ENCODE data around the gene AUNIP. TPM values are rescaled to one million over a fixed set of nuclear protein-coding genes. Genes with fewer than 3 reads are reported as not detected.

AUNIP gene
- 7.2 and 11.6 TPM in 2 replicates for total RNA-seq (2014; rRNA removed; shearing (Covaris generic); ENCODE audit: low replicate concordance)

GRCh38 chr1:25858906-25859789 lies at the start of gene AUNIP:
TSS of gene AUNIP (minus strand) at chr1:25859457. CDS start at chr1:25859357, 100 bp downstream.
- peak within 1 kb of the TSS; percentile 76 for H3K9ac ChIP-seq (ENCODE audit: low read length)
- H3K4me1 ChIP-seq (ENCODE audit: low read length): peaks cover 28% of the 10 kb centered on the region
- H3K9me3 ChIP-seq (ENCODE audit: low read length): no peaks in the 10 kb centered on the region
- H3K79me2 ChIP-seq (ENCODE audit: low read length): peaks cover 45% of the 10 kb centered on the region
- H3K4me2 ChIP-seq (ENCODE audit: low read depth, low read length, poor library complexity, severe bottlenecking): peak within 1 kb of the TSS; percentile 73
- H3K36me3 ChIP-seq (ENCODE audit: insufficient read depth, low read length): no peaks in the 10 kb centered on the region
- no peaks in the 10 kb centered on the region for H3K9me2 ChIP-seq (replicated peaks; ENCODE audit: insufficient read depth, low read length)
- peak within 1 kb of the TSS; percentile 17; the same call in 1 of the 2 replicates for H3K27ac ChIP-seq (ENCODE audit: low read length)
- no peaks in the 10 kb centered on the region for H4K20me1 ChIP-seq (ENCODE audit: insufficient read depth, low read depth, low read length)
- DNase-seq: peak; percentile 95
- H3K4me3 ChIP-seq (ENCODE audit: low read length): peak within 1 kb of the TSS; percentile 74
- H3K27me3 ChIP-seq (ENCODE audit: low read length): no peaks in the 10 kb centered on the region
- peak within 1 kb of the TSS; percentile 69 for H2AFZ ChIP-seq (ENCODE audit: low read length)

DNA sequence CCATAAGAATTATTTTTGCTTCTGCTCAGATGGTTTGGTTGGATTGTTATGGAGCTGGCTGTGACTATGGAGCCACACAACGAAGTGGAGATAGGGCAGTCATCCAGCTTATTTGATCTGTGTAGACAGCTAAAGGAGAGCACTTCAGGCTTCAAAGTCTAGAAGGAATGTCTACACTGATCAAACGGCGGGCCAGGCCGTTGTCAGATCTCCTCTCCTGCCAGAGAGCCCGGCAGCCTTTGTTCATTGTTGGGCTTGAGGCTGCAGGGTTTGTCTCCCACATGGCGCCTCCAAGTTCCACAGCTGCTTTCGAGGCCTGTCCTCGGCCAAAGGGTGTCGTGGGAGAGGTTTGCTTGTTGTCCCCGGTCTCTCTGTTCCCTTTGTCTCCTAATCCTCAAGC lies 49.8 kb upstream of the AUNIP start:
- no peak overlapping the region for H3K9ac ChIP-seq (ENCODE audit: low read length)
- peaks cover under 1% of the 10 kb centered on the region; the same call in 1 of the 2 replicates for H3K36me3 ChIP-seq (ENCODE audit: insufficient read depth, low read length)
- no peak overlapping the region for H3K27ac ChIP-seq (ENCODE audit: low read length)
- peaks cover 13% of the 10 kb centered on the region for H3K79me2 ChIP-seq (ENCODE audit: low read length)
- DNase-seq: no peak
- no peaks in the 10 kb centered on the region for H3K9me2 ChIP-seq (replicated peaks; ENCODE audit: insufficient read depth, low read length)
- no peak overlapping the region for H3K4me3 ChIP-seq (ENCODE audit: low read length)
- H3K27me3 ChIP-seq (ENCODE audit: low read length): no peaks in the 10 kb centered on the region
- peaks cover 6% of the 10 kb centered on the region for H3K4me1 ChIP-seq (ENCODE audit: low read length)
- H3K9me3 ChIP-seq (ENCODE audit: low read length): no peaks in the 10 kb centered on the region
- H4K20me1 ChIP-seq (ENCODE audit: insufficient read depth, low read depth, low read length): no peaks in the 10 kb centered on the region
- H2AFZ ChIP-seq (ENCODE audit: low read length): no peak overlapping the region
- no peak overlapping the region for H3K4me2 ChIP-seq (ENCODE audit: low read depth, low read length, poor library complexity, severe bottlenecking)

DNA sequence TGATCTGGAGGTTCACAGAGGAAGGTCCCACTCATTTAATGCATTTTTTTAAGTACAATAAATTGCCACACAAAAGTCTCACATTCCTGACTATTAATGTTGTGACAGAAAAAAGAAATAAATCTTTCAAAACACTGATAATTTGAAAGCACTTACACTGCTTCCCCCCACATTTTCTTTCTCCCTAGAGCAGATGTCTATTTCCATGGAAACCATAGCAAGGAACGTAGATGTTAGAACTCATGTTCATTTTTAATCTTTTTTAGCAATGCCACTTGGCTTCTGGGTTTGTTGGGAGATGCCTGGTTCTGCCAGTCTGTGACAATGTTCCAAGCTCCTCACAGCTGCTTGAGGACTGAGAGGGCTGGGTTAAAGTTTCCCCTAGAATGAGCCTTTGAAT lies 48.9 kb upstream of the AUNIP start:
- Histone ChIP-seq H3K4me3 (ENCODE audit: low read length) (no peak overlapping the region), H3K9ac (ENCODE audit: low read length) (no peak overlapping the region), H3K4me1 (ENCODE audit: low read length) (peaks cover 13% of the 10 kb centered on the region), H3K4me2 (ENCODE audit: low read depth, low read length, poor library complexity, severe bottlenecking) (no peak overlapping the region), H3K27ac (ENCODE audit: low read length) (no peak overlapping the region), H4K20me1 (ENCODE audit: insufficient read depth, low read depth, low read length) (no peaks in the 10 kb centered on the region), H3K9me2 (replicated peaks; ENCODE audit: insufficient read depth, low read length) (no peaks in the 10 kb centered on the region), H3K9me3 (ENCODE audit: low read length) (no peaks in the 10 kb centered on the region), H3K79me2 (ENCODE audit: low read length) (peaks cover 21% of the 10 kb centered on the region), H2AFZ (ENCODE audit: low read length) (no peak overlapping the region), H3K27me3 (ENCODE audit: low read length) (no peaks in the 10 kb centered on the region), H3K36me3 (ENCODE audit: insufficient read depth, low read length) (peaks cover 9% of the 10 kb centered on the region; the same call in 1 of the 2 replicates)
- DNase-seq: no peak

- H3K4me2 ChIP-seq (ENCODE audit: low read depth, low read length, poor library complexity, severe bottlenecking): no peak overlapping the region
- H3K36me3 ChIP-seq (ENCODE audit: insufficient read depth, low read length): peaks cover 14% of the 10 kb centered on the region
- H2AFZ ChIP-seq (ENCODE audit: low read length): no peak overlapping the region
- no peak overlapping the region for H3K4me3 ChIP-seq (ENCODE audit: low read length)
- H3K27ac ChIP-seq (ENCODE audit: low read length): no peak overlapping the region
- peaks cover 27% of the 10 kb centered on the region for H3K79me2 ChIP-seq (ENCODE audit: low read length)
- H3K9me2 ChIP-seq (replicated peaks; ENCODE audit: insufficient read depth, low read length): no peaks in the 10 kb centered on the region
- H3K4me1 ChIP-seq (ENCODE audit: low read length): peaks cover 14% of the 10 kb centered on the region
- DNase-seq: no peak
- no peaks in the 10 kb centered on the region for H3K27me3 ChIP-seq (ENCODE audit: low read length)
- H3K9ac ChIP-seq (ENCODE audit: low read length): no peak overlapping the region
- no peaks in the 10 kb centered on the region for H3K9me3 ChIP-seq (ENCODE audit: low read length)
- H4K20me1 ChIP-seq (ENCODE audit: insufficient read depth, low read depth, low read length): no peaks in the 10 kb centered on the region
Measured at GRCh38 chr1:25907601-25908000, 48.3 kb upstream of the AUNIP start.

DNA sequence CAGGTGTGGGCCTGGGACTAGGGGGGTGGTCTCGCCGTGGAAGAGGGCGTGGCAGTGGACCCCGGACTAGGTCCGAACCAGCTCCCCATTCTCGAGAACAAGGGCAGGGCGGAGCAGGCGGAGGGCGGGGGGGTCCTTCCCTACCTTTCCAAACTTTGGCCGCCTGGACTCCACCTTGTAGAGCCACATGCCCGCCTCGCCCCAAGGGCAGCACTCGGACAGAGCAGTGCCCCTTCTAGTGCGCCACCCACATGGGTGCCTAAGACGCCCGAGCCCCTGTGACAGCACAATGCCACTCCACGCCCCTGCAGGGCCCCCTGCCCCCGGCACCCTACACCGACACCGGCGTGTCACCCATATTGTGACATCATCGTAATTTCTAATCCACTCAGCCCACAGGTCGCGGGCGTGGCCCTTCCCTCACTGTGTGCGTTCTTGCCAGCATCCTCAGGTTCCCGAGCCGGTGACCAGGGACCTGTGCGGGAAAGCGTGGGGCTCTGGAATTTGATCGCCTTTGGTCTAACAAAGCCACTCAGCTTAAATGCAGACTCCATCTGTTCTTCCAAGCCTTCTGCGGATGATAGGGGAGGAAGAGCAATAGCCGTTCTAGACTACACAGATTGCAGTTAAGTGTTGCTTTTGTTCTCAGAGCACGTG lies 47.5 kb upstream of the AUNIP start:
- peaks cover 23% of the 10 kb centered on the region for H3K36me3 ChIP-seq (ENCODE audit: insufficient read depth, low read length)
- peak overlapping the region; percentile 86; the same call in 1 of the 2 replicates for H3K4me3 ChIP-seq (ENCODE audit: low read length)
- H3K4me1 ChIP-seq (ENCODE audit: low read length): peaks cover 16% of the 10 kb centered on the region
- peaks cover 35% of the 10 kb centered on the region for H3K79me2 ChIP-seq (ENCODE audit: low read length)
- H2AFZ ChIP-seq (ENCODE audit: low read length): no peak overlapping the region
- H3K9me2 ChIP-seq (replicated peaks; ENCODE audit: insufficient read depth, low read length): no peaks in the 10 kb centered on the region
- DNase-seq: no peak
- H3K27me3 ChIP-seq (ENCODE audit: low read length): no peaks in the 10 kb centered on the region
- H3K4me2 ChIP-seq (ENCODE audit: low read depth, low read length, poor library complexity, severe bottlenecking): peak overlapping the region; percentile 98
- no peak overlapping the region for H3K27ac ChIP-seq (ENCODE audit: low read length)
- no peak overlapping the region for H3K9ac ChIP-seq (ENCODE audit: low read length)
- no peaks in the 10 kb centered on the region for H3K9me3 ChIP-seq (ENCODE audit: low read length)
- H4K20me1 ChIP-seq (ENCODE audit: insufficient read depth, low read depth, low read length): no peaks in the 10 kb centered on the region

GRCh38 chr1:25905680-25906643 lies 46.7 kb upstream of the AUNIP start, which contains the start of gene STMN1:
TSS of gene STMN1 (minus strand) at chr1:25906419. CDS start at chr1:25904676, 1,743 bp downstream.
- no peak within 1 kb of the TSS for H2AFZ ChIP-seq (ENCODE audit: low read length)
- peak; percentile 98 for DNase-seq
- H3K9ac ChIP-seq (ENCODE audit: low read length): peak within 1 kb of the TSS; percentile 79
- H3K27me3 ChIP-seq (ENCODE audit: low read length): no peaks in the 10 kb centered on the region
- no peaks in the 10 kb centered on the region for H4K20me1 ChIP-seq (ENCODE audit: insufficient read depth, low read depth, low read length)
- H3K9me2 ChIP-seq (replicated peaks; ENCODE audit: insufficient read depth, low read length): no peaks in the 10 kb centered on the region
- peaks cover 38% of the 10 kb centered on the region for H3K79me2 ChIP-seq (ENCODE audit: low read length)
- H3K27ac ChIP-seq (ENCODE audit: low read length): peak within 1 kb of the TSS; percentile 94
- H3K4me1 ChIP-seq (ENCODE audit: low read length): peaks cover 16% of the 10 kb centered on the region
- H3K4me3 ChIP-seq (ENCODE audit: low read length): peak within 1 kb of the TSS; percentile 86
- H3K9me3 ChIP-seq (ENCODE audit: low read length): no peaks in the 10 kb centered on the region
- peak within 1 kb of the TSS; percentile 98 for H3K4me2 ChIP-seq (ENCODE audit: low read depth, low read length, poor library complexity, severe bottlenecking)
- peaks cover 29% of the 10 kb centered on the region for H3K36me3 ChIP-seq (ENCODE audit: insufficient read depth, low read length)

DNA sequence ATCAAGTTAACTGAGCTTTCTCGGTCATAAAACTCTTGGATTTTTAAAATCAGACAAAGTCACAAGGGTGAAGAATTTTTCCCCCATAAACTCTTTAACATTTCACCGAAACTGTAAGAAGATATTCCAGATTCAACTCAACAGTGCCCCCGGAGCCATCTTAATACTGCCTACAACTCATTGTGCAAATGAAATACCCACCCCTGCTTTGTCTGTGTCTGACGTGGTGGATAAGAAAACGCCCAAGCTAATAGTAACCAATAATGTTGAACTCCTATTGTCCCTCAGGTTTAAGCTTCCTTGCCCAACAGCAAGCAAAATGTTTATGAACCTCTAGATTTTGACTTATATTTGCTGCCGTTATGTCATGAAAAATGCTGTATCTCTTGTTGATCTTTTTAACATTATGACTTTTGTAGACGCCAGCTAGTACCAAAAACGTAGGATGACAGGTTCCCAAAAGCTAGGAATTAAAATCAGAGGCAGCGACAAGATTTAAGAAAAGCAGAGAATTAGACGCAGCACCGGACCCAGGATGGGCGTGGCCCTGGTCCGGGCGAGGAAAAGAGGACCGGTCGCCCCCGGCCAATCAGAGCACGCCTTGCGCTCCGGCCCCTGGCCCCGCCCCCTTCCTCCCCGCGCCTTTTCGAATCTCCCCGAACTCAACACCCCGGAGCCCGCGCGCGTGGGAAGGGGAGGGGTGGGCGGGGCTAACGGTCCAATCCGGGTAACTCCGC lies 45.9 kb upstream of the AUNIP start:
- Histone ChIP-seq H3K36me3 (ENCODE audit: insufficient read depth, low read length) (peaks cover 37% of the 10 kb centered on the region), H3K9me2 (replicated peaks; ENCODE audit: insufficient read depth, low read length) (no peaks in the 10 kb centered on the region), H3K79me2 (ENCODE audit: low read length) (peaks cover 42% of the 10 kb centered on the region), H3K9me3 (ENCODE audit: low read length) (no peaks in the 10 kb centered on the region), H3K4me2 (ENCODE audit: low read depth, low read length, poor library complexity, severe bottlenecking) (peak overlapping the region; percentile 98), H3K4me1 (ENCODE audit: low read length) (peaks cover 16% of the 10 kb centered on the region), H3K9ac (ENCODE audit: low read length) (peak overlapping the region; percentile 79), H3K27me3 (ENCODE audit: low read length) (no peaks in the 10 kb centered on the region), H3K4me3 (ENCODE audit: low read length) (peak overlapping the region; percentile 86), H4K20me1 (ENCODE audit: insufficient read depth, low read depth, low read length) (no peaks in the 10 kb centered on the region), H3K27ac (ENCODE audit: low read length) (peak overlapping the region; percentile 94), H2AFZ (ENCODE audit: low read length) (no peak overlapping the region)
- DNase-seq: peak; percentile 98
